DOHH2 (cell line): Measurements from ENCODE around the gene SRXN1.

Experiments used
- H3F3A ChIP-seq: fragments of 200-600 bp; sonication (generic), shearing (Covaris generic); 2 replicates; pipeline ENCODE4 v1.6.0; 2016; ENCODE audit warnings: antibody characterized with exemption, mild to moderate bottlenecking; ENCODE audit not compliant: control insufficient read depth, insufficient read depth
- H3K27ac ChIP-seq: fragments of 200-600 bp; sonication (generic); 2 replicates; pipeline ENCODE4 v1.5.1; 2014; ENCODE audit warnings: low read depth, mild to moderate bottlenecking, low read length, moderate library complexity
- H3K27me3 ChIP-seq: fragments of 200-600 bp; sonication (generic); 2 replicates; pipeline ENCODE4 v1.6.1; 2014; ENCODE audit warnings: mild to moderate bottlenecking, low read length, mixed read lengths; ENCODE audit not compliant: control insufficient read depth
- H3K36me3 ChIP-seq: fragments of 200-600 bp; sonication (generic); 2 replicates; pipeline ENCODE4 v1.6.1; 2014; ENCODE audit warnings: mild to moderate bottlenecking, low read length, moderate library complexity, mixed read lengths; ENCODE audit not compliant: control insufficient read depth
- H3K4me1 ChIP-seq: fragments of 200-600 bp; sonication (generic); 2 replicates; pipeline ENCODE4 v1.6.1; 2014; ENCODE audit warnings: mild to moderate bottlenecking, low read length, mixed read lengths; ENCODE audit not compliant: control insufficient read depth
- H3K4me2 ChIP-seq: fragments of 200-600 bp; sonication (generic); 2 replicates; pipeline ENCODE4 v1.6.0; 2014; ENCODE audit warnings: mild to moderate bottlenecking, low read length, moderate library complexity
- H3K4me3 ChIP-seq: fragments of 200-600 bp; sonication (generic); 2 replicates; pipeline ENCODE4 v1.5.1; 2014; ENCODE audit warnings: mild to moderate bottlenecking, low read length, mixed read lengths
- H3K79me2 ChIP-seq: fragments of 200-600 bp; sonication (generic); 2 replicates; pipeline ENCODE4 v1.6.1; 2014; ENCODE audit warnings: mild to moderate bottlenecking, low read length, mixed read lengths; ENCODE audit not compliant: control insufficient read depth
- H3K9me2 ChIP-seq: fragments of 200-600 bp; sonication (generic); replicated peaks from 2 replicates; pipeline ENCODE4 v1.6.1; 2014; ENCODE audit warnings: mild to moderate bottlenecking, low read length, mixed read lengths; ENCODE audit not compliant: control insufficient read depth
- H3K9me3 ChIP-seq: fragments of 200-600 bp; sonication (generic); 2 replicates; pipeline ENCODE4 v1.6.1; 2014; ENCODE audit warnings: antibody characterized with exemption, low read length, mixed read lengths; ENCODE audit not compliant: control insufficient read depth, insufficient read depth
- H4K20me1 ChIP-seq: fragments of 200-600 bp; sonication (generic); 2 replicates; pipeline ENCODE4 v1.6.0; 2014; ENCODE audit warnings: low read depth, mild to moderate bottlenecking, antibody characterized with exemption, low read length, moderate library complexity; ENCODE audit not compliant: control insufficient read depth, insufficient read depth
- EZH2phosphoT487 ChIP-seq: fragments of 200-600 bp; sonication (generic); IDR thresholded peaks from 2 replicates; pipeline ENCODE4 v1.6.1; 2017; ENCODE audit warnings: borderline replicate concordance, mild to moderate bottlenecking, antibody characterized with exemption, low read length, moderate library complexity, mixed read lengths
- TF ChIP-seq, protein P1 (sequence below): fragments of 200-600 bp; sonication (generic); IDR thresholded peaks from one replicate; pipeline ENCODE4 v1.5.1; 2014; ENCODE audit warnings: antibody characterized with exemption, mild to moderate bottlenecking, low read depth, low read length; ENCODE audit not compliant: poor library complexity, severe bottlenecking

SRXN1 gene

DNA sequence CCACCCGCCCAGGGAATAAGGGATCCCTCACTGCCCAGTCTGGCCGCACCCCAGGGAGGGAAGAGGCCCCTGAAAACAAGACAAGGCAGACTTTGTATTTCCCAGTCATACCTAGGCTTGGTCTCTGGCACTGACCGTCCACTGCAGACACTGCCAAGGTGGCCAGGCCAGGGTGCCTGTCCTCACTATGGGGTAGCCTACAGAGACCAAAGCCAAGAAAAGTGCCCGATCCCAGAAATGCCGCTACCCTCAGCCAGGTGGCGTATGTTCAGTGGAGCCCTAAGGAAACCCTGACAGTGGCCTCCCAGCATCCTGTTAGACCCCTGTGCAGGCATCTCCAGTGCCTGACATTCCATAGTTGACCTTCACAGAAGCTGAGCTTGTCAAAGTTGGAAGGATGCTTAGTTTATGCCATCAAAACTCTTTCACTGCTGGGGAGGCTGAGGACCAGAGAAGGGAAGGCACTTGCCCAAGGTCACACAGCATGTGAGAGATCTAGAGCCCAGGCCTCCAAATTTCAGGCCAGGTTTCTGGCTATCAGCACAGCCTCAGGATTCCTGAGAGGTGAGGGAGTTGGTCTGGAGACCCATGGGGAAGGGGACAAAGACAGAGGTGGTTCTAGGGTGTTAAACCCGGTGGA lies 20.1 kb upstream of the SRXN1 start:
- Histone ChIP-seq H3K4me3 (no peak overlapping the region), H3K4me1 (peaks cover 12% of the 10 kb centered on the region), H3F3A (no peaks in the 10 kb centered on the region), H4K20me1 (no peaks in the 10 kb centered on the region; the same call in 1 of the 2 replicates), H3K27ac (no peak overlapping the region), H3K9me2 (no peaks in the 10 kb centered on the region), H3K36me3 (no peaks in the 10 kb centered on the region), H3K27me3 (peaks cover 46% of the 10 kb centered on the region), H3K4me2 (no peak overlapping the region), H3K9me3 (no peaks in the 10 kb centered on the region), H3K79me2 (no peaks in the 10 kb centered on the region)
- TF ChIP-seq, protein P1, sequence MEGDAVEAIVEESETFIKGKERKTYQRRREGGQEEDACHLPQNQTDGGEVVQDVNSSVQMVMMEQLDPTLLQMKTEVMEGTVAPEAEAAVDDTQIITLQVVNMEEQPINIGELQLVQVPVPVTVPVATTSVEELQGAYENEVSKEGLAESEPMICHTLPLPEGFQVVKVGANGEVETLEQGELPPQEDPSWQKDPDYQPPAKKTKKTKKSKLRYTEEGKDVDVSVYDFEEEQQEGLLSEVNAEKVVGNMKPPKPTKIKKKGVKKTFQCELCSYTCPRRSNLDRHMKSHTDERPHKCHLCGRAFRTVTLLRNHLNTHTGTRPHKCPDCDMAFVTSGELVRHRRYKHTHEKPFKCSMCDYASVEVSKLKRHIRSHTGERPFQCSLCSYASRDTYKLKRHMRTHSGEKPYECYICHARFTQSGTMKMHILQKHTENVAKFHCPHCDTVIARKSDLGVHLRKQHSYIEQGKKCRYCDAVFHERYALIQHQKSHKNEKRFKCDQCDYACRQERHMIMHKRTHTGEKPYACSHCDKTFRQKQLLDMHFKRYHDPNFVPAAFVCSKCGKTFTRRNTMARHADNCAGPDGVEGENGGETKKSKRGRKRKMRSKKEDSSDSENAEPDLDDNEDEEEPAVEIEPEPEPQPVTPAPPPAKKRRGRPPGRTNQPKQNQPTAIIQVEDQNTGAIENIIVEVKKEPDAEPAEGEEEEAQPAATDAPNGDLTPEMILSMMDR, result peak; percentile 56
- no peak for TF ChIP-seq EZH2phosphoT487

DNA sequence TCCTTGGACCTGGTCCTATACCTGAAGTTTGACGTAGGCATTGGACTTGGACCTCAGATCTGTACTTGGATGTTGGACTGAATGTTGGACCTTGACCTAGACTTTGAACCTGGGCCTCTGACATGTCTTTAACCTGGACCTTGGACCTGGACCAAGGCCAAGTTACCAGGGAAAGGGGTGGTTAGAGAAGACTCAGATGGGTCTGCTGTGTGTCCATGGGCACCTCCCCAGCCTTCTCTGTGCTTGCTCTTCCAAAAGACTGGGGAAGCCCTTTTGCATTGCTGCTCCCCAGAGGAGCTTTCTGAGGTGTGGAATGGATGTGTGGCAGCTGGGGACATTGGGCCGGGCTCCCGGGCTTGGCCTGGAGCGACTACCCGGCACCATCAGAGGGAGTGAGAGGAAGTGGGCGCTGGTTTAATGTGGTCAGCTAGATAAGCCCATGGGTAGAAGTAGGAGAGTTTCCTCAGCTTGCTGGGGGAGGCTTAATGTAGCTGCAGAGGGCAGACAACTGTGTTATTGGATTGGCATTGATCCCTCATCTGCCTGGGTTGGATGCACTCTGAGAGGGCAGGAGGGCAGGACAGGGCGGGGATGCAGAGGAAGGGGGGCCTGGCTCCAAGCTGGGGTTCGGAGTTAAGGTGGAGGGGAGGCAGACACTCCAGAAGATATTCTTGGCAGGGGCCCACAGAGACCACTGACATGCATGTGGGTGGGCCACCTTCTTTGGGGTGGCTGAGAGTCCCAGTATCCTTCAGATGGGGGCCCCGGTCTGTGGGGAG lies 18.4 kb upstream of the SRXN1 start:
- H3K4me2 ChIP-seq, result no peak overlapping the region
- no peaks in the 10 kb centered on the region for H3K36me3 ChIP-seq
- no peaks in the 10 kb centered on the region for H3K79me2 ChIP-seq
- no peaks in the 10 kb centered on the region for H3K9me3 ChIP-seq
- no peak overlapping the region for H3K27ac ChIP-seq
- no peaks in the 10 kb centered on the region for H3K9me2 ChIP-seq
- no peak overlapping the region for H3K4me3 ChIP-seq
- H3F3A ChIP-seq, result no peaks in the 10 kb centered on the region
- peaks cover 43% of the 10 kb centered on the region for H3K27me3 ChIP-seq
- H3K4me1 ChIP-seq, result peaks cover 6% of the 10 kb centered on the region
- H4K20me1 ChIP-seq, result no peaks in the 10 kb centered on the region; the same call in 1 of the 2 replicates
- TF ChIP-seq EZH2phosphoT487, result no peak
- TF ChIP-seq, protein P1, result no peak

DNA sequence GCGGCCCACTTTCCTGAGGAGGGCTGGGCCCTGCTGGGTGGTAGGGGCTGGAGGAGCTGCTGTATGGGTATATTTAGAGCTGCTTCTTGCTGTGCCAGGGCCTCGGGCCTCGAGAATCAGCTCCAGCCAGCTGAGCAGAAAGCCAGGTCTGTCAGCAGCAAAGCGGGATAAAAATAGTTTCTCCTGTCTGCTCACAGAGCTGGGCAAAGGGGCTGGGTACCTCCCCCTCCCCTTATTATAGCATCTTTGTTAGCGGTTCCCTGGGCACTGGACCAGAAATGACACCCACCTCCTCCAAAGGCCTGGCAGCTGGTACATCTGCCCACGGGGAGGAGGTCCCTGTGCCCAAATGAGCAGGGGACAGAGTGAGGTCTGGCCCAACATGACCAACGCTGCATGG lies 16.6 kb upstream of the SRXN1 start:
- H3K79me2 ChIP-seq, result no peaks in the 10 kb centered on the region
- TF ChIP-seq EZH2phosphoT487, result no peak
- TF ChIP-seq, protein P1, result no peak
- H3K9me2 ChIP-seq, result no peaks in the 10 kb centered on the region
- H4K20me1 ChIP-seq, result no peaks in the 10 kb centered on the region; the same call in 1 of the 2 replicates
- no peak overlapping the region for H3K4me3 ChIP-seq
- H3F3A ChIP-seq, result no peaks in the 10 kb centered on the region
- H3K4me1 ChIP-seq, result 0 out of 2 replicates have a peak, but pooled peaks cover 3% of the 10 kb centered on the region
- H3K27ac ChIP-seq, result no peak overlapping the region
- no peaks in the 10 kb centered on the region for H3K36me3 ChIP-seq
- H3K27me3 ChIP-seq, result peaks cover 27% of the 10 kb centered on the region
- no peaks in the 10 kb centered on the region for H3K9me3 ChIP-seq
- no peak overlapping the region for H3K4me2 ChIP-seq
